Raji (cell line): ENCODE data around the gene PHC3.

Source experiments
- POLR2A ChIP-seq: IDR thresholded peaks from 2 replicates; pipeline ENCODE4 v1.6.1; 2011; ENCODE audit warnings: low read depth, low read length, control low read depth; ENCODE audit not compliant: insufficient read depth

The PHC3 gene

DNA sequence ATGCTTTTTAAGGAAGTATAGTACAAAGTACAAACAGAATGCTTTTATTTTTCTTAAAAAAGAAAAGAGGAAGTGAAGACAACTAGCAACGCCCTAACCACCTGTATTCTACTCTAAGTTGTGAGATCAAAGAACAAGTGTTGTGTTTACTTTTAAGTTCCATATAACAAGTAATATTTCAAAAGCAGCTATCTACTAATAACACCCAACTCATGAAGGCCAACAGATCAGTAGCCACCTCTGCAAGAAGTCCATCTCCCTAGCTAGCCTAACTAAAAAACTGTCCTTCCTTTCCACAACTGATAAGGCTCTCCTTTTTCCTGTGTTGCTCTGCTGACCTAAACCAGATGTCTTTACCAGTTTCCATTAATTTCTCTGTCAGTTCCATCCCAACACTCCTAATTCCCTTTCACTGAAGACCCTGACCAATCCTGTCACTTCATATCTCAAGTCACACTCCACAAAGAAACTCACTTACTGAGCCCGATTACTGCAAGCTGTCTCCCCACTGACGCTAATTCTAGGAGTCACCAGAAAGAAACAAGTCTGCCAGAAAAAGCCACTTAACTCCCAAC is 26.9 kb downstream of the PHC3 start:
- TF ChIP-seq POLR2A, result no peak

GRCh38 chr3:170154084-170154483 is 27.4 kb downstream of the PHC3 start:
- TF ChIP-seq POLR2A, result no peak

GRCh38 chr3:170151536-170151935 is 30.0 kb downstream of the PHC3 start:
- no peak for TF ChIP-seq POLR2A

GRCh38 chr3:170149016-170149415 is 32.5 kb downstream of the PHC3 start:
- no peak for TF ChIP-seq POLR2A

DNA sequence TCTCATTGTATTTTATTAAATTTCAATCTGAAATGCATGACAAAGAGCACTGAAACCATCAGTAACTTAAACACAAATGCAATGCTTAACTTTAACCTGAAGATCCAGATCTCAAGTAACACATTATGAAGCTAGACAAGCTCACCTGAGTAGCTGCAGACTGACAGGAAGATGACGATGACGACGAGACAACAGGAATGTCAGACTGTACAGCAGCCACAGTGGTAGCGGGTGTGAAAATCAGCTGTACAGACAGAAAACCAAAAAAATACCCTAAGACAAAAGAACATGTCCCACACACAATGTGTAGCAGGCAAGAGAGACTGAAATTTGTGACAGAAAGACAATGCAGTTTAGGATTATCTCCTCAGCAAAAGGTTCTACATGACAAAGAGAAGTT is 36.3 kb downstream of the PHC3 start:
- TF ChIP-seq POLR2A, result no peak

GRCh38 chr3:170144437-170144843 is 37.1 kb downstream of the PHC3 start:
- peak; percentile 46 for TF ChIP-seq POLR2A

DNA sequence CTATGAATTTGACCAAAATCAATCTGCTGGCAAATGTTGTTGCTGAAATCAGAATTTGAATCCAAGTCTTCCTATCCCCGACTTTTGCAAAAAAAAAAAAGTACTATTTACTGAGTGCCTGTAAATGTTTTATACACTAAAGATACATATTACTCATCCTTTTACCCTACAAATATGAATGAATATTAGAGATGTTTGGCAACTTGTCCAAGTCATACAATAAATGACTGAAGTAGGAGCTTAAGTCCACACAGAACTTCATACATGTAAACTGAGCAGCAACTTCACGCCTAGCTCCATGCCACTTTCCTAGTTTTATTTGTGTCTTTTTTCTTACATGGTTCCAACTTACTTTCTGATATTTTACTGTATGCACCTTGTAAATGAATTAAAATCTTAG is 39.2 kb downstream of the PHC3 start:
- no peak for TF ChIP-seq POLR2A

- no peak for TF ChIP-seq POLR2A
These were observed 43.5 kb downstream of the PHC3 start for GRCh38 chr3:170137986-170138385.

- peak; percentile 55 for TF ChIP-seq POLR2A
These were observed 49.2 kb downstream of the PHC3 start for GRCh38 chr3:170132335-170132734.

DNA sequence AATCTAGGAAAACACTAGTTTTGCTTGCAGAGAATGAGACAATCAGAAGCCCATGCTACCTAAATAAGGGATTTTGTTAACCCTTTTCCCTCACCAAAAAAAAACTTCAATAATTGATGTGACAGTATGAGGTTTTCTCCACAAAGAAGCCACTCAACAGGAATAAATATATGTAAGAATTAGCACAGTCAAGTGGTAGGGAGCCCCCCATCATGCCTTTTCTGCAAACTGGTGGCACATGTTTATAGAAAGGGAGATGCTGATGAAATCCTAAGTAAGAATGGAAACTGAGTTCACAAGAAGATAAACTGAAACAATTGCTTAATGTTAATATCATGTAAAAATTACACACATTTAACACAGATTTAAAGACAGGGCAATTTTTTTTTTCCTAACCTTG is 51.0 kb downstream of the PHC3 start:
- no peak for TF ChIP-seq POLR2A

DNA sequence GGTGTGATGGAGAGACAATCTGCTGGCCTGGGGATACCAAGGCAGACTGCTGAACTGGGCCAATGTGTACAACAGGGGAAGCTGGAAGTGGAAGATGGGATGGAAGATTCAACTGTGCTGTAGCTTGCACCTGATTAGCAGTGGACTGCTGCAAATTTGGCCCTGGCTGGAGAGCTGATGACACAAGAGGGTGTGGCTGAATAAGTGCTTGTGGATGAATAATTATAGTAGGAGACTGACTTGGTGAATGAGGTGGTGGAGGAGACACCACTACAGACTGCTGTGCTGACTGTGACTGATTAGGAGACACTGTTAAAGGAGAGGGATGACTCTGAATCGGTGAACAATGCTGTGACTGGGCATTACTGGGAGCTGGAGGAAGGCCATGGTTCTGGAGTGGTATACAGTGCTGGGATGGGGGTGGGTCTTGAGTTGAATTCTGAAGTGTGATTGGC is 52.5 kb downstream of the PHC3 start:
- TF ChIP-seq POLR2A, result peak; percentile 56; the same call in 1 of the 2 replicates

DNA sequence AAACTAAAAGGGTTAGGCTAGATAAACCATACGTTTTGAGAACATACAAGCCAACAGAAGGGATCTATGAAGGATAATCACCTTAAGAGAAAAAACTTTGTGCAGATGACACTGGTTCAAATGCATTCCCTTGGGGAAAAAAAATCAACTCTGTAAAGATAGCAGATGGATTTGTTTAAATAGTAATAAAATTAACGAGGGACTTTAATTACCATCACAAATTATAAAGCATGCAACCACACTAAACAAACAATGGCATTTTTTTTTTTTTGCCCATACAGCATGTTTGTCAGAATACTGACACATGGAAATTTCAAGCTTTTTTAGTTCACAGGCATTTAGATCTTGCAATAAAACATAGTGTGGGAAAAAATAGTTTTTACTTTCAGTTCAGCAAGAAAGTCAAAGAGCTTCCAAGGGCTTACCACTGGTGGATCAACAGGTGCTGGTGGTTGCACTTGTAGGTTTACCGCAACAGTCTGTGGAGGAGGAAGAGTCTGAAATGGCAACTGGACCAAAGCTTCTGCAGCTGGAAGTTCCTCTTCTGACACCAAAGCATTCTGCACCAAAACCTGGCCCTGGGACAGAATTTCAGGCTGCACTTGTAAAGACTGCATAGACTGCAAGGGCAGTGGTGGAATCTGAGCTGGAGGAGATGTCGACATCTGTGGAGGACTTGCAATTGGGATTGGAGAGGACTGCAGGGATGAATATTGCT is 53.1 kb downstream of the PHC3 start:
- TF ChIP-seq POLR2A, result no peak

DNA sequence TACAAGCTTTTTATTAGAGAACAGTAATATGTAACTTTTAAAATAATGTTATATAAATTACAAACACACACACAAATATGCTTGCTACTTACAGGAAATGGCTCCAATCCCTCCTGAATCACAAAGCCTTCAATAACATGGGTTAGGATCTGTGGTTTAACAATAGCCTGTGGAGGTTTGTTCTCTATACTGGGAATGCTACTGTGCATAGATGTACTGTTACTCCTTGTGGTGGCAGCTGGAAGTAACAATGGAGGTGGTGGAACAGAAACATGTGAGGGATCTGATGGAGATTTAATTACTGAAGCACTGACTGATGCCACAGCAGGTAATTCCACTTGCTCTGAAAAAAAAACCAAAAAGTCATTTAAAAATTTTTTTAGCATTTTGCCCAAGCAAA is 64.4 kb downstream of the PHC3 start:
- no peak for TF ChIP-seq POLR2A

DNA sequence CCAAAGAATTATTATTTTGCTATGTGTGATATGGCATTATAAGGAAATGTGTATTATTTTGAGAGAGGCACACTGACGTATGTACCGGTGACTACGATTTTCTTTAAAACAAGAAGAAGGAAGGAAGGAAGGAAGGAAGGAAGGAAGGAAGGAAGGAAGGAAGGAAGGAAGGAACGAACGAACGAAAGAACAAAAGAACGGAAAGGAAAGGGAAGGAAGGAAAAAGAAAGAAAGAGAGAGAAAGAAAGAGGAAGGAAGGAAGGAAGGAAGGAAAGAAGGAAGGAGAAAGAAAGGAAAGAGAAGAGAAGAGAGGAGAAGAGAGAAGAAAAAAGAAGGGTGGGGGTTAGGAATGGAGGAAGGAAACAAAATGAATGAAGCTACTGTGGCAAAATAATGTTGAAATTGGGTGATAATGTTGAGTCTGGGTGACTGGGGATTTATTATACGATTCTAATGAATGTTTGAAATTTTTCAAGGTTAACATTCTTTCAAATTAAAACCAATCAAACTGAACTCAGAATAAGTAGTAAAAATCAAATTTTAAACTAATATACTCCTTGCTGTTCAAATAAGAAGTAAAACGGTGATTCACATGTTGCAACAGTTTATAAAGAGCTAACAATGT is 70.3 kb downstream of the PHC3 start:
- TF ChIP-seq POLR2A, result no peak

DNA sequence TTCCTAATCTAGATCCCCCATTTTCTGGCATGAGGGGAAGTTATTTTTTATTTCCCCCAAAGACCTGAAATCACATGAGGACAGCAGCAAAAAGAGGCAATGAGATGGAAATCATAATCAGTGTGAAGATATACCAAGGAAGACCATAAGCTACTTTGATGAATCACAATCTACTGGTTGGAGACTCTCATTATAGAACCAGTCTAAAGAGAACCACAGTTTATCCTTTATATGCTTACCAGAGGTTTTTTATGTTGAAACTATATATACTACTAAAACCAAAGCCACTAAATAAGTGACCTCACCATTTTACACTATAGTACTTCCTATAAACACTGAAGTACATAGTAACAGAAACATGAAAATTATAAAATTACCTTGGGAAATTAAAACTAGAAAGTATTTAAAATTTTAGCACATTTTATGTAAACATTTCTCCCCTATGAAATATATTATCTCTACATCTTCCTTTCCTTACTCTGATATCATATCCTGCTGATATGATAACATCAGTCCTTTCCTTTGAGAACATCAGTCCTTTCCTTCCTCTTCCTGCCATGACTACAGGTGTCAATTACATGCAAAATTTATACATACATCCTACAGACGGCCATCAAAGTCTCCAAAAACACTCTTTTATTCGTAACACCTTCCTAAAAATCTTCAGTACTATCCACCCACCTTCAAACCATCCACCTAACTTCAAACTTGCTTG is 71.8 kb downstream of the PHC3 start:
- no peak for TF ChIP-seq POLR2A

DNA sequence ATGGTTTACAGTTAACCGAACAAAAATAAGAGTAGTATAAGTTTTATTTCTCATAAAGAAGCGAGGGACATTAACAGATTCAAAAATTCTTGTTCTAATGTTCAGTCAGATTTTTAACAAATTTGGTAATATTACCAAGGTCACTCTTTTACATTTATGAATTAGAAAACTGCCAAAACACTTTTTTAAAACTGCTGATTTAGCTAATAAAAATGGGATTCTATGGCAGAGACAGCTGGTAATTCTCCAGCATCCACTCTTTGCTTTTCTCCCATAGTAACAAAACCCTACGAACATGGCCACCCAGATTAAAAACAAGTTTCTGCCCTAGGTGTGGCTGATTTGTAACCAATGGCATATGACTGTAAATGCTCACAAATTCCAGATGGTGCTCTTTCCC is 72.6 kb downstream of the PHC3 start:
- no peak for TF ChIP-seq POLR2A
